ENCODE results near the gene ARID1B. TPM values are rescaled to one million over a fixed set of nuclear protein-coding genes. Genes with fewer than 3 reads are reported as not detected.

The ARID1B gene
- total and polyA plus RNA-seq, 10 donors = 17.7 to 223 (median 141) TPM

DNA sequence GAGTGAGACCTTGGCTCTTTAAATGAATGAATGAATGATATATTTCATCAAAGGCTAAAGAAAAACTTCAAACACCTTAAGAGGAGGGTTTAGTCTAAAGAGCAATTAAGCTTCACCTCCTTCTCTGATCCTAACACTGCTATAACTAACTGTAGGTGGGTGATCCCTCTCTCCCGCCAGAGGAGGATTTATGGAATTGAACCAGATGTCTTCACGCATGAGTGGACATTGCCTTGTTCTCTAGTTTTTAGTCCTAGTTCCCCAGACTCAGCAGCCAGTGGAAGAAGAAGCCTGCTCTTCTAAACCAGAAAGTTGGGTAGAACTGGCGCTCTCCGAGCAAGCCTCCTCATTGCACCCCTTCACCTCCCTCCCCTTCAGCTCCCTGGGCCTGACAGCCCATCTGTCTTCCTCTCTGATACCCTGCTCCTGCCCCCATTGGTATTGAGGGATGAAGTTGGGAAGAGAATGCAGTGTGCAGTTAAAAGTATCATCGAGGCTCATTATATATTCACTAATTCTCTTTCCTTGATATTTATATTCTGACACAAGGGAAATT, 142.7 kb downstream of the ARID1B start:
- DNase-seq = no peak
- Histone ChIP-seq H3K27me3 (replicated peaks in 1 of 7) (no peaks in the 10 kb centered on the region), H3K36me3 (no peaks in the 10 kb centered on the region), H3K4me1 (peaks cover 12 to 81% (median 46%) of the 10 kb centered on the region in 6 donors), H3K9me3 (no peaks in the 10 kb centered on the region), H3K4me3 (no peak overlapping the region), H3K27ac (no peak overlapping the region)
- TF ChIP-seq POLR2AphosphoS5 (IDR thresholded peaks at IDR 0.05) (no peak), POLR2A (IDR thresholded peaks at IDR 0.05) (no peak)
- TF ChIP-seq, protein P1, sequence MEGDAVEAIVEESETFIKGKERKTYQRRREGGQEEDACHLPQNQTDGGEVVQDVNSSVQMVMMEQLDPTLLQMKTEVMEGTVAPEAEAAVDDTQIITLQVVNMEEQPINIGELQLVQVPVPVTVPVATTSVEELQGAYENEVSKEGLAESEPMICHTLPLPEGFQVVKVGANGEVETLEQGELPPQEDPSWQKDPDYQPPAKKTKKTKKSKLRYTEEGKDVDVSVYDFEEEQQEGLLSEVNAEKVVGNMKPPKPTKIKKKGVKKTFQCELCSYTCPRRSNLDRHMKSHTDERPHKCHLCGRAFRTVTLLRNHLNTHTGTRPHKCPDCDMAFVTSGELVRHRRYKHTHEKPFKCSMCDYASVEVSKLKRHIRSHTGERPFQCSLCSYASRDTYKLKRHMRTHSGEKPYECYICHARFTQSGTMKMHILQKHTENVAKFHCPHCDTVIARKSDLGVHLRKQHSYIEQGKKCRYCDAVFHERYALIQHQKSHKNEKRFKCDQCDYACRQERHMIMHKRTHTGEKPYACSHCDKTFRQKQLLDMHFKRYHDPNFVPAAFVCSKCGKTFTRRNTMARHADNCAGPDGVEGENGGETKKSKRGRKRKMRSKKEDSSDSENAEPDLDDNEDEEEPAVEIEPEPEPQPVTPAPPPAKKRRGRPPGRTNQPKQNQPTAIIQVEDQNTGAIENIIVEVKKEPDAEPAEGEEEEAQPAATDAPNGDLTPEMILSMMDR (IDR thresholded peaks at IDR 0.05 in 8 of 11, conservative IDR thresholded peaks at IDR 0.05 in 3 of 11) = no peak
- WGBS, 5 donors = 90 to 94% (median 92%) methylated on average over 5 of the region's 5 CpGs
- intact Hi-C loops (cut with DNase I; ENCODE audit: low total_unique reads) = no loop called here

DNA sequence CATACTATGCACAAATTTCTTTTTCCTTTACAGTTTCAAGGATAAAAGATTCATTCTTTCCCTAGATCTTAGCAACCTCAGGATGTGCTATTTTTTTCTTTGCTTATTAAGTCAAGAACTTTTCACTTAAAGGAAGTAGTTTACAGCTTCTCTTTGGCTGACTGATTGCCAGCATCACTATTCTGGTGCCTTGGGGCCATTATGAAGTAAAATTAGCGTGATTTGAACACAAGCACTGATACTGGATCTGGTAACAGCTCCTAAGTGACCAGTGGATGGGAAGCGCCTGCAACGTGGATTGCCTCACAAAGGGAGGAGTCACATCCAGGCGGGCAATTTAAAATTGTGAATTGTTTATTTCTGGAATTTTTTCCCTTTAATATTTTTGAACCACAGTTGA, 147.1 kb downstream of the ARID1B start:
- no peak overlapping the region for H3K27ac ChIP-seq
- no peak overlapping the region for H3K4me3 ChIP-seq
- peaks cover 0 to 79% (median 27%) of the 10 kb centered on the region in 6 donors for H3K4me1 ChIP-seq
- H3K36me3 ChIP-seq = no peaks in the 10 kb centered on the region
- no peak for DNase-seq
- H3K9me3 ChIP-seq = no peaks in the 10 kb centered on the region
- TF ChIP-seq, protein P1 (IDR thresholded peaks at IDR 0.05 in 8 of 11, conservative IDR thresholded peaks at IDR 0.05 in 3 of 11) = no peak
- TF ChIP-seq POLR2AphosphoS5 (IDR thresholded peaks at IDR 0.05) (no peak), POLR2A (IDR thresholded peaks at IDR 0.05) (no peak)
- 71 to 84% (median 76%) methylated on average over 4 of the region's 4 CpGs for WGBS, 5 donors
- intact Hi-C loops (cut with DNase I; ENCODE audit: low total_unique reads) = no loop called here
- no peaks in the 10 kb centered on the region for H3K27me3 ChIP-seq (replicated peaks in 1 of 7)

DNA sequence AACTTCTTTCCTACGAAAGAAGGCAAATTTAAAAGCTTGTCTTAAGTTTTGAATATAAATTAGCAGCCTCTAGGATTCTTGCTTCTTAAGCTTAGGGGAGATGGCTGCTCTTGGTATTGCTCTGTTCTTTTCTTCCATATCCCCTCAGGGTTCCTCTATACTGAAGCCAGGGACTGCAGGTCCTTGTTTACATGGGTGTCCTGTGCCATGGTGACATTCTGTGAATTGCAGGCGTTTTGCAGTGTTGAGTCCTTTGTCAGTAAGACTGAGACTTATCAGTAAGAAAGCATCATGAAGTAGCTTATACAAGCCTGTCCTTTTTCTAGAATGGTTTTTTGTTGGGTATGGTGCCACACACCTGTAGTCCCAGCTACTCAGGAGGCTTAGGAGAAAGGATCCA, 147.8 kb downstream of the ARID1B start:
- Histone ChIP-seq H3K27ac (no peak overlapping the region), H3K36me3 (no peaks in the 10 kb centered on the region), H3K4me3 (no peak overlapping the region), H3K4me1 (peaks cover 0 to 71% (median 21%) of the 10 kb centered on the region in 6 donors), H3K27me3 (replicated peaks in 1 of 7) (no peaks in the 10 kb centered on the region), H3K9me3 (no peaks in the 10 kb centered on the region)
- DNase-seq = no peak
- intact Hi-C loops (cut with DNase I; ENCODE audit: low total_unique reads) = no loop called here
- 87 to 92% (median 92%) methylated on average over 2 of the region's 2 CpGs for WGBS, 5 donors
- TF ChIP-seq POLR2A (IDR thresholded peaks at IDR 0.05) (no peak), POLR2AphosphoS5 (IDR thresholded peaks at IDR 0.05) (no peak)
- TF ChIP-seq, protein P1 (IDR thresholded peaks at IDR 0.05 in 8 of 11, conservative IDR thresholded peaks at IDR 0.05 in 3 of 11) = no peak

DNA sequence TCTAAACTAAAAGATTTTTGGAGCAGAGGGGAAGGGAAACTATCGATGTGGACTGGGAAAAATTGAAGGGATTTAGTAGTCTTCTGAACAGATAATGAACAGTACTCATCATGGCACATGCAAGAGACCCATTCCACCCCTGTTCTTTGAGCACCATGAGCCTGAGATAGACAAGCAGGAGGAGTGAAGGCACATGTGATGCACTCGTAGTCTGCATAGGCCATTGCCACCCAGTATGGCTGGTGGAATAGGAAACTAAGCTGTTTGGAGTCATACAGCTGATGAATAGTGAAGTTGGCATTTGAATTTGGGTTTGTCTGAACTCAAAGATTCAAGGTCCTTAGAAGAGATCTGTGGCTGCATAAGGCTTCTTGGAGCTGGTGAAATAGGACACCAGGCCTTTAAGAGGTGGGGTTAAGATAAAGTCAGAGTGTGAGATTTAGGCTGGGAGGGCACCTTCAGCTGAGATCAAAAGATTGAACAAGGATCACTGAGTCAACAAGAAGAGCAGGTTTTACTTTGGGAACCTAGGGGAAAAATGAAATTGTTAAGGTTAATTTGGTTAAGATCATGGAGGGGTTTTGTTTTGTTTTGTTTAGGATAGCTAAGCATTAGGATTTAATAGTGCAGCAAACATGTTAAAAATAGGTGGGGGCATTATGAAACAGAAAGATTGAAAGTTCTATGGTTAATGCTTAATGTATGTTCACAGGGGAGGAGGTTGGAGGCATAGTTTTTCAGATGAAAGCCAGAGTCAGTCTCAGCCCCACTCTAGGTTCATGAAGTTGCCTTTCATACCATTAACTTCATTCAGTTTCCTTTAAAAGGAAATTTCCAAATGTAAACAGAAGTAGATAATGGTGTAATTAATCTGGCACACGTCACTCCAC, 148.8 kb downstream of the ARID1B start:
- Histone ChIP-seq H3K9me3 (no peaks in the 10 kb centered on the region), H3K4me3 (no peak overlapping the region), H3K27ac (no peak overlapping the region), H3K27me3 (replicated peaks in 1 of 7) (no peaks in the 10 kb centered on the region), H3K4me1 (peaks cover 0 to 69% (median 21%) of the 10 kb centered on the region in 6 donors), H3K36me3 (no peaks in the 10 kb centered on the region)
- TF ChIP-seq POLR2AphosphoS5 (IDR thresholded peaks at IDR 0.05) (no peak), POLR2A (IDR thresholded peaks at IDR 0.05) (no peak)
- TF ChIP-seq, protein P1 (IDR thresholded peaks at IDR 0.05 in 8 of 11, conservative IDR thresholded peaks at IDR 0.05 in 3 of 11) = no peak
- 76 to 90% (median 86%) methylated on average over 3 of the region's 3 CpGs for WGBS, 5 donors
- no peak for DNase-seq
- intact Hi-C loops (cut with DNase I; ENCODE audit: low total_unique reads) = no loop called here
